ENCODE data around the gene LYL1. TPM values are rescaled to one million over a fixed set of nuclear protein-coding genes. Genes with fewer than 3 reads are reported as not detected.

Gene LYL1
- total and polyA plus RNA-seq, 2 of the 13 experiments (the other 11 are each of a cell fraction or from before 2014, with no cell fraction given), result 0.75 to 0.92 TPM

GRCh38 chr19:13116282-13117175, 13.9 kb upstream of the LYL1 start, which contains the start of gene TRMT1 (continued):
- TF ChIP-seq MAFG (CRISPR knock-in tag; IDR thresholded peaks at IDR 0.05) (no peak; the same call in 1 of the 2 replicates), FOXC1 (CRISPR knock-in tag; IDR thresholded peaks at IDR 0.05; ENCODE audit: borderline replicate concordance) (no peak), ZNF20 (CRISPR knock-in tag; IDR thresholded peaks at IDR 0.05) (no peak), ZNF749 (CRISPR knock-in tag; IDR thresholded peaks at IDR 0.05; ENCODE audit: borderline replicate concordance) (no peak), CHD4 (IDR thresholded peaks at IDR 0.05; ENCODE audit: borderline replicate concordance, low read length) (peak; percentile 98), MIER3 (CRISPR knock-in tag; IDR thresholded peaks at IDR 0.05; ENCODE audit: borderline replicate concordance) (peak; percentile 64; the same call in 1 of the 2 replicates), ZNF10 (CRISPR knock-in tag; IDR thresholded peaks at IDR 0.05; ENCODE audit: borderline replicate concordance, low read depth) (no peak), XBP1 (CRISPR knock-in tag; IDR thresholded peaks at IDR 0.05) (no peak), ZSCAN9 (CRISPR knock-in tag; IDR thresholded peaks at IDR 0.05; ENCODE audit: borderline replicate concordance) (0 out of 2 replicates have a peak, but pooled peaks have one; percentile 20), TBP (CRISPR knock-in tag; IDR thresholded peaks at IDR 0.05) (no peak), ZNF660 (CRISPR knock-in tag; IDR thresholded peaks at IDR 0.05; ENCODE audit: borderline replicate concordance, low read depth) (no peak), REL (CRISPR knock-in tag; conservative IDR thresholded peaks at IDR 0.05) (no peak), KLF12 (CRISPR knock-in tag; IDR thresholded peaks at IDR 0.05; ENCODE audit: borderline replicate concordance) (0 out of 2 replicates have a peak, but pooled peaks have one; percentile 62), HNRNPUL1 (IDR thresholded peaks at IDR 0.05; ENCODE audit: low read depth, low read length) (no peak), ZSCAN30 (CRISPR knock-in tag; IDR thresholded peaks at IDR 0.05) (no peak), ADNP (CRISPR knock-in tag; IDR thresholded peaks at IDR 0.05) (peak; percentile 86), FOSL2 (CRISPR knock-in tag; IDR thresholded peaks at IDR 0.05) (peak; percentile 47), SMC3 (IDR thresholded peaks at IDR 0.05; ENCODE audit: low read length) (no peak), NCOA1 (CRISPR knock-in tag; IDR thresholded peaks at IDR 0.05) (no peak), ETV6 (CRISPR knock-in tag; conservative IDR thresholded peaks at IDR 0.05) (no peak)
- TF ChIP-seq, protein P1, sequence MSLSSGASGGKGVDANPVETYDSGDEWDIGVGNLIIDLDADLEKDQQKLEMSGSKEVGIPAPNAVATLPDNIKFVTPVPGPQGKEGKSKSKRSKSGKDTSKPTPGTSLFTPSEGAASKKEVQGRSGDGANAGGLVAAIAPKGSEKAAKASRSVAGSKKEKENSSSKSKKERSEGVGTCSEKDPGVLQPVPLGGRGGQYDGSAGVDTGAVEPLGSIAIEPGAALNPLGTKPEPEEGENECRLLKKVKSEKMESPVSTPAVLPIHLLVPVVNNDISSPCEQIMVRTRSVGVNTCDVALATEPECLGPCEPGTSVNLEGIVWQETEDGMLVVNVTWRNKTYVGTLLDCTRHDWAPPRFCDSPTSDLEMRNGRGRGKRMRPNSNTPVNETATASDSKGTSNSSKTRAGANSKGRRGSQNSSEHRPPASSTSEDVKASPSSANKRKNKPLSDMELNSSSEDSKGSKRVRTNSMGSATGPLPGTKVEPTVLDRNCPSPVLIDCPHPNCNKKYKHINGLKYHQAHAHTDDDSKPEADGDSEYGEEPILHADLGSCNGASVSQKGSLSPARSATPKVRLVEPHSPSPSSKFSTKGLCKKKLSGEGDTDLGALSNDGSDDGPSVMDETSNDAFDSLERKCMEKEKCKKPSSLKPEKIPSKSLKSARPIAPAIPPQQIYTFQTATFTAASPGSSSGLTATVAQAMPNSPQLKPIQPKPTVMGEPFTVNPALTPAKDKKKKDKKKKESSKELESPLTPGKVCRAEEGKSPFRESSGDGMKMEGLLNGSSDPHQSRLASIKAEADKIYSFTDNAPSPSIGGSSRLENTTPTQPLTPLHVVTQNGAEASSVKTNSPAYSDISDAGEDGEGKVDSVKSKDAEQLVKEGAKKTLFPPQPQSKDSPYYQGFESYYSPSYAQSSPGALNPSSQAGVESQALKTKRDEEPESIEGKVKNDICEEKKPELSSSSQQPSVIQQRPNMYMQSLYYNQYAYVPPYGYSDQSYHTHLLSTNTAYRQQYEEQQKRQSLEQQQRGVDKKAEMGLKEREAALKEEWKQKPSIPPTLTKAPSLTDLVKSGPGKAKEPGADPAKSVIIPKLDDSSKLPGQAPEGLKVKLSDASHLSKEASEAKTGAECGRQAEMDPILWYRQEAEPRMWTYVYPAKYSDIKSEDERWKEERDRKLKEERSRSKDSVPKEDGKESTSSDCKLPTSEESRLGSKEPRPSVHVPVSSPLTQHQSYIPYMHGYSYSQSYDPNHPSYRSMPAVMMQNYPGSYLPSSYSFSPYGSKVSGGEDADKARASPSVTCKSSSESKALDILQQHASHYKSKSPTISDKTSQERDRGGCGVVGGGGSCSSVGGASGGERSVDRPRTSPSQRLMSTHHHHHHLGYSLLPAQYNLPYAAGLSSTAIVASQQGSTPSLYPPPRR (CRISPR knock-in tag; IDR thresholded peaks at IDR 0.05; ENCODE audit: borderline replicate concordance), result no peak; the same call in 1 of the 2 replicates
